ENCODE results near the gene FXYD3. TPM values are rescaled to one million over a fixed set of nuclear protein-coding genes. Genes with fewer than 3 reads are reported as not detected.

FXYD3 gene, protein sequence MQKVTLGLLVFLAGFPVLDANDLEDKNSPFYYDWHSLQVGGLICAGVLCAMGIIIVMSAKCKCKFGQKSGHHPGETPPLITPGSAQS
- total RNA-seq: 434 TPM

DNA sequence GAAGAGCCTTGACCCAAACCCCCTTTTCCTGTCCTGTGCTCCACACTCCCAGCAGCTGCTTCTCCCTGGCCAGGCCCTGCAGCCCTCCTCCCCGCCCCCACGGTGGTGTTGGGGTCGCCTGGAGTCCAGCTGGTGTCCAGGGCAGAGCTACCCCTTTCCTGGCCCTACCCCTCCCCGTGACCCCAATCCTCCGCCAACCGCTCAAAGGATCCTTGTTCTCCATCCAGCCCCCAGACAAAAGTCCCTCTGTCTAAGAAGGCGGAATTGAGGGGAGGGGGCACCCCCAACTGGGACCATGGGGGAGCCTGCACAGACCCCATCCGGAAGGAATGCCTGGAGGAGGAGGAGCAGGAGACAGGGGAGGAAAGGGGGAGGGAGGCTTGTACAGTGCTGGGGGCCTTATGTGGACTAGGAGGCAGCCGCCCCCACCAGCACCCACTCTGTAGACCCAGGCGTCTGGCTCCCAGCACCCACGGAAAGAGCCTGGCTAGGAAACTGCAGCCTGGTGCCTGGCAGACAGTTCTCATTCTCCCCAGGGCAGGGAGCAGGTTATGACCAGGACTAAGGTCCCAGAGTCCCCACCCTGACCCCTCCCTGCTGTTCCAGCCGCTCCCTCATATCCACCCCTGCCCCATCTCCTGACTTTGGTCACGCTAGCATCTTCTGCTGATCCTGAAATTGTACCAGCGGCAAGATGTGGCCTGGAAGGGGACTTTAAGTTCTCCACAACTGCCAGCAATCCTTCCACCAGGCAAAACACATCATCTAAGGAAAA lies at the start of gene FXYD3:
TSS of gene FXYD3 (plus strand) at position 647 of the 775 bp plus-strand sequence. CDS start 3,554 bp downstream, outside the sequence.
- DNase-seq (ENCODE audit: low spot score): no peak

GRCh38 chr19:35066121-35066520 lies 49.5 kb upstream of the FXYD3 start:
- DNase-seq (ENCODE audit: low spot score): no peak

DNA sequence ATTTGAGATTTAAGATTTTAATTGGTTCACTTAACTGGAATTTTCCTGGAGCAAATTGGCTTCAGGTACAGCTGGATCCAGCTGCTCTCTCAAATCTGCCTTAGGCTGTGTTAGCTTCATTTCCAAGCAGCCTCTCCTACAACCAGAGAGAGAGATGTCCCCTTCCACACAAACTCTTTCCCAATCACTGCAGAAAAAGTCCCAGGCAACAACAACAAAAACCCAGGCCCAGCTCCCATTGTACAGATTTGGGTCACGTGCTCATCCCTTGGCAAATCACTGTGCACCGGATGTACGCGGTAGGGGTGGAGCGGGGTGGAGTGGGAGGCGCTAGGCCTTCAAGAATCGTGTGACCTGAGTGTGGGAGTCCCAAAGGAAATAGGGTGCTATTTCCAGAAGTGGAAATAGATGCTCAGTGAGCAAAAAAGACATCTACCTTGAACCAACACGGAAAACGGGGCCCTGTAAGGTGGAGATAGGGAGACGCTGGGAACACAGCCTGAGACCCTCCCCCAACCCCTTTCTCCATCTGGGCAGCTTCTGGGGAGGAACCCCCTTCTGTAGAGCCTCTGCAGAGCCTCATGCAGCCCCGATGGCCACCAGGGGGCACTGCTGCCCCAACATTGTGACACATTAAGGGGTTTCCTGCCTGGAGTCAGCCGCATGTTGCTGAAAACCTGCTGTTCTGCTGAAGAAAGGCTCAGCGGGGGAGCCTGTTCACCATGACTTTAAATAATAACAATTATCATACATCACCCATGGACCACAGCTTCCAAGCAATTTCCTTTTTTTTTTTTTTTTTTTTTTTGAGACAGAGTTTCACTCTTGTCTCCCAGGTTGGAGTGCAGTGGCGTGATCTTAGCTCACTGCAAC lies 48.7 kb upstream of the FXYD3 start:
- peak; percentile 87 for DNase-seq (ENCODE audit: low spot score)

- no peak for DNase-seq (ENCODE audit: low spot score)
These were observed 46.5 kb upstream of the FXYD3 start for GRCh38 chr19:35068941-35069634.

DNA sequence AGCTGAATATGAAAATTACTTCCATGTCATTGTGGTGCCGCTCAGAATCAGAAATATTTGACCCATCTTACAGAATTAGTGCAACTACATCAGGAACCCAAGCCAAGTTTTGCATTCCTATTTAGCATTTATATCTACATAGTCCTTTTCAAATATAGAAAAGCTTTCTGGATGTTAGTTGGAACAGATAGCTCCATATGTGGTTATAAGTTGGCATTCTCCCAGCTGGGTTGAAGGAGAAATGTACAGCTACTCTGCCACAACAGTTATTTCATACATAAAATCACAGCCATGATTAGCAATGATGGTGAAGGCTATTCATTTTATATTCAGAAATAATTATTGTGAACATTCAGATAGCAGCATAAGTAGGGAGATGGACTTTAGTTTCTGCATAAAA lies 45.9 kb upstream of the FXYD3 start:
- no peak for DNase-seq (ENCODE audit: low spot score)

GRCh38 chr19:35070471-35070870 lies 45.2 kb upstream of the FXYD3 start:
- no peak for DNase-seq (ENCODE audit: low spot score)

- DNase-seq (ENCODE audit: low spot score): no peak
These were observed 42.1 kb upstream of the FXYD3 start for GRCh38 chr19:35073516-35073915.

- no peak for DNase-seq (ENCODE audit: low spot score)
These were observed 41.7 kb upstream of the FXYD3 start for GRCh38 chr19:35073941-35074340.

GRCh38 chr19:35074426-35075201 lies 41.0 kb upstream of the FXYD3 start:
- no peak for DNase-seq (ENCODE audit: low spot score)

- DNase-seq (ENCODE audit: low spot score): no peak
These were observed 40.2 kb upstream of the FXYD3 start for GRCh38 chr19:35075202-35076025.

- DNase-seq (ENCODE audit: low spot score): no peak
These were observed 39.6 kb upstream of the FXYD3 start for GRCh38 chr19:35076026-35076370.

DNA sequence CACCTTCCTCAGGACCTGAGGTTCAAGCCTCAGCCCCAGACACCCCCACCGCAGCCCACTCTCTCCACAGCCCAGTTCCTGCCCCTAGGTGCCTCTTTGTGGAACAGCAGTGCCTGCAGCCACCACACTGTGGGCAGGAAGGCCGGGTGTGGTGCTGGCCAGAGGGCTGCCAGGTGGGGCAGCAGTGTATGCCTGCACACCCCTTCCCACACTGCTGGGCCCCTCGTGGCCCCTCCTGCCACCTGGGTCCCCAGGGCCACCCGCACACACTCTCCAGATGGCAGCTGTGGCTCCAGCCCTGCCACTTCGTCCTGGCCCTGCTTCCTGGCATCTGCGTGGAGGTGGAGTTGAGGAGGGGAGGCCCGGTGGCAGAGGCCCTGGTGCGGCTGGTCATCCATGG lies 39.0 kb upstream of the FXYD3 start:
- DNase-seq (ENCODE audit: low spot score): no peak

DNA sequence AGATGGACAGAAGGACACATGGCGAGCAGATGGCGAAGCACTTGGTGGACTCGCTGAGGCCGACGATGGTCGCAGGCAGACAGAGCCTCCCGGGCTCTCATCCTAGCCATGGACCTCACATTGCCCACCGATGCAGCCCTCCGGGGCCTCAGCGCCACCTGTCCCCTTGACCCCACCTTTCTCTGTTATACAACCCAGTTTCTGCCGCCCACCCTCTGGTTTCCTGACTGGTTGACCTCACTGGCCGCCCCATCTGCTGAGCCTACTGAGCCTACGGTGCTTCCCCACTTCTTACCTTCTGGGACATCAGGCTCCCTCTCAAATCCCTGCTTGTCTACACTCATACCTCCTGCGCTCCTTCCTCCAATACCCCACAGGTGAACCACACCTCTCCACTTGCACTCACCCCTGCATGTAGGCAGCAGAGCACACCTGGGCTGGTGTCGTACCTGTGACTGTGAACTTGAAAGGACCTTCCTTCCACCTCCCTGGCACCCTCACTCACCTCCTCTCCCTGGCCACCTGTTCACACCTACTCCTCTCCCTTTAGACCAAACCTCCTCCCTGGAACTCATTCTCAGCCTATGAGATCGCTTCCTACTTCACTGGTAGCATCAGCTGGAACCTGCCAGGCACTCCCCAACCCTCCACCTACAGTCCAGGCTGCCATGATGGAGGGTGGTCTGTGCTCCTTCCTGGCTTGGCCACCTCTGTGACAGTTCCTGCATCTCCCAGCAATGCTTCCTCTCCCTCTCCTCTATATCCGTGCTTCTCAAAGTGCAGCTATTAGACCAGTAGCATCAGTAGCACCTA lies 38.0 kb upstream of the FXYD3 start:
- no peak for DNase-seq (ENCODE audit: low spot score)

- no peak for DNase-seq (ENCODE audit: low spot score)
These were observed 35.8 kb upstream of the FXYD3 start for GRCh38 chr19:35079826-35080225.

DNA sequence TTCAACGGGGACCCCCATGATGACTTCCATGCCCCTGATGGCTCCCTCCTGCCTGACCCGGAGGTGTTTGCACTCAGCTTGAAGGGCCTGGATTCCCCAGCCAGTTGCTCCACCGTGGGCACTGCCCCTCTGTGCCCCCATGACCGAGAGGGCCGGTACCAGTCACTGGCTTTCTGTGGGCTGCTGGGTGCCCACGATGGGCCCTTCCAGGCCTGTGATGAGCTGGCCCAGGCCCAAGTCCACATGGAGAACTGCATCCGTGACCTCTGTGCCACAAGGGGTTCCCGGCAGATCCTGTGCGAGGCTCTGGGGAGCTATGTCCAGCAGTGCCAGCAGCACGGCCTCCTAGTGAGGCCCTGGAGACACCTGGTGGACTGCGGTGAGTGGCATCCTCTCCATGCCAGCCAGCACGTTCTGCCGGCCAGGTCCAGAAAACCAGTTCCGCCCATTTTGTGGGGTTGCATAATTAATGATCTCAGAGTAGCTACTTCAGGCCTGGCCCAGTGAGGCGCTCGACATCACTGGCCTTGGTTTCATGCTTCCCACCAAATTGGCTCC lies 34.9 kb upstream of the FXYD3 start:
- DNase-seq (ENCODE audit: low spot score): no peak

DNA sequence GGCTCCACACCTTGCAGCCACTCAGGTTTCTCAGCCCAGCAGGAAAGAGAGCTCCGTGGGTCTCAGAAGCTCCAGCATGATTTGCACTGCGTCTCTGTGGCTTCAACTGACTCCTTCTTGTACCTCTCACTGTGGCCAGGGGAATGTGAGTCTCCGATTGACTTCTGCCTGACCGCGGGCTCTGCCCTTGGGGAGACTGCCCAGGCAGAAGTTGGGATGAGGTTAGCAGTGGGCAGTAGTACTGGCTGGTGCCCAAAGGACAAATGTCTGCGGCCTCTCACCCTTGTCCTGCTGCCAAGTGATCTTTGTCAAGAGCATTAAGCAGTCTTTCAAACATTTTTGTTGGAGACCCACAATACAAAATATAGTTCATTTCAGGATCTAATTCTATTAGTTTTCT lies 34.4 kb upstream of the FXYD3 start:
- no peak for DNase-seq (ENCODE audit: low spot score)

- no peak for DNase-seq (ENCODE audit: low spot score)
These were observed 31.7 kb upstream of the FXYD3 start for GRCh38 chr19:35083691-35084508.

- DNase-seq (ENCODE audit: low spot score): no peak
These were observed 31.2 kb upstream of the FXYD3 start for GRCh38 chr19:35084509-35084762.

GRCh38 chr19:35085947-35086346 lies 29.7 kb upstream of the FXYD3 start:
- DNase-seq (ENCODE audit: low spot score): no peak
